T follicular helper cell (primary cell): ENCODE results near the gene PGBD1.

ENCODE experiments used
- DNase-seq: peaks from one replicate; pipeline ENCODE4 v3.0.0-alpha.2; 2020; ENCODE audit warnings: low read depth

The PGBD1 gene

GRCh38 chr6:28335040-28335563, 53.7 kb downstream of the PGBD1 start:
- no peak for DNase-seq

GRCh38 chr6:28335564-28336283, 54.4 kb downstream of the PGBD1 start, which contains the start of gene ZSCAN31:
ZSCAN31 (minus strand) TSS chr6:28336148; CDS start chr6:28329683, 6,465 bp downstream.
- peak; percentile 78 for DNase-seq

GRCh38 chr6:28336284-28337120, 55.1 kb downstream of the PGBD1 start:
- no peak for DNase-seq

- no peak for DNase-seq
Measured at GRCh38 chr6:28337121-28337520, 55.7 kb downstream of the PGBD1 start.

GRCh38 chr6:28340310-28341095, 59.1 kb downstream of the PGBD1 start:
- DNase-seq, result no peak

GRCh38 chr6:28343898-28344677, 62.7 kb downstream of the PGBD1 start:
- DNase-seq, result no peak

GRCh38 chr6:28345201-28345600, 63.8 kb downstream of the PGBD1 start:
- DNase-seq, result no peak

- no peak for DNase-seq
Measured at GRCh38 chr6:28347119-28347518, 65.7 kb downstream of the PGBD1 start.

- no peak for DNase-seq
Measured at GRCh38 chr6:28349344-28349891, 68.0 kb downstream of the PGBD1 start.

GRCh38 chr6:28349892-28350737, 68.7 kb downstream of the PGBD1 start, which contains the start of gene ZKSCAN3:
ZKSCAN3 (plus strand) TSS chr6:28349947; CDS start chr6:28359587, 9,640 bp downstream.
- peak; percentile 67 for DNase-seq

- DNase-seq, result no peak
Measured at GRCh38 chr6:28351087-28351486, 69.7 kb downstream of the PGBD1 start.

- no peak for DNase-seq
Measured at GRCh38 chr6:28351493-28351925, 70.1 kb downstream of the PGBD1 start.
